ENCODE results near the gene PKLR. TPM values are rescaled to one million over a fixed set of nuclear protein-coding genes. Genes with fewer than 3 reads are reported as not detected.

PKLR gene
- total and polyA plus RNA-seq, 2 donors (not counting 3 experiments of a cell fraction or from before 2014, with no cell fraction given), result not detected

DNA sequence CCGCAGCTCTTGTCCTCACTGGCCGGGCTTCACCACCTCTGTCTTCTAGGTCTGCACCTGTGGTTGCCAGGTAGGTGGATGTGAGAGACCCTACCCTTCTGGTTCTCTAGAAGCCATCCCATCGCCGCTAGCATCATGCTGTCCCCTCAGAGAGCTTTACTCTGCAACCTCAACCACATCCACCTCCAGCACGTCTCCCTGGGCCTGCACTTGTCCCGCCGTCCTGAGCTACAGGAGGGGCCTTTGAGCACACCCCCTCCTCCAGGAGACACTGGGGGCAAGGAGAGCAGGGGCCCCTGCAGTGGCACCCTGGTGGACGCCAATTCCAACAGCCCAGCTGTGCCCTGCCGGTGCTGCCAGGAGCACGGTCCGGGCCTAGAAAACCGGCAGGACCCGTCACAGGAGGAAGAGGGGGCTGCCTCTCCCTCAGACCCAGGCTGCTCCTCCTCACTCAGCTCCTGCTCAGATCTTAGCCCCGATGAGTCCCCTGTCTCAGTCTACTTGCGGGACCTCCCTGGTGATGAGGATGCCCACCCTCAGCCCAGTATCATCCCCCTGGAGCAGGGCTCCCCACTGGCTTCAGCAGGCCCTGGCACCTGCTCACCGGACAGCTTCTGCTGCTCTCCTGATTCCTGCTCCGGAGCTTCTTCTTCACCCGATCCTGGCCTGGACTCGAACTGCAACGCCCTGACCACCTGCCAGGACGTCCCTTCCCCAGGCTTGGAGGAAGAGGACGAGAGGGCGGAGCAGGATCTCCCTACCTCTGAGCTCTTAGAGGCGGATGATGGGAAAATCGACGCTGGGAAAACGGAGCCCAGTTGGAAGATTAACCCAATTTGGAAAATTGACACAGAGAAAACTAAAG lies 20.6 kb upstream of the PKLR start:
- no peaks in the 10 kb centered on the region for H3K9me1 ChIP-seq (replicated peaks; ENCODE audit: control insufficient read depth, extremely low read depth, insufficient read depth, low read length)
- dilution Hi-C loops (cut with MboI; ENCODE audit: extremely low pct_ligation_motif_present, low sequenced_read_pairs), result no loop called here
- H3K9me3 ChIP-seq (replicated peaks; ENCODE audit: control insufficient read depth, insufficient read depth, low read length), result no peaks in the 10 kb centered on the region
- H3K27ac ChIP-seq (ENCODE audit: insufficient read depth, low read depth, low read length), result no peak overlapping the region
- H3K36me3 ChIP-seq (ENCODE audit: control insufficient read depth in 2 of 2, extremely low read depth in 1 of 2, insufficient read depth in 2 of 2, low read length in 2 of 2), result peaks cover 15 to 24% of the 10 kb centered on the region in 2 experiments
- no peaks in the 10 kb centered on the region for H4K20me1 ChIP-seq (replicated peaks; ENCODE audit: control insufficient read depth, extremely low read depth, insufficient read depth, low read length)
- CTCF ChIA-PET, result interaction anchor here (0.8 to 7.2 kb wide), 11 partner anchors 14 to 275 kb away, joined by 3 to 115 read pairs (median 3); partner anchors contain the start of genes CLK2 and FDPS
- no peaks in the 10 kb centered on the region for H3K27me3 ChIP-seq (ENCODE audit: control insufficient read depth in 2 of 2, insufficient read depth in 2 of 2, low read length in 2 of 2)
- H3K4me1 ChIP-seq (ENCODE audit: control insufficient read depth, extremely low read depth, insufficient read depth, low read length), result peaks cover 41% of the 10 kb centered on the region
- H3K4me2 ChIP-seq (ENCODE audit: insufficient read depth, low read length), result peak overlapping the region; percentile 48
- POLR2A ChIA-PET, result interaction anchor here (0.9 to 2.6 kb wide), 4 partner anchors 14 to 71 kb away, joined by 3 to 12 read pairs (median 6); partner anchors contain the start of genes CLK2 and FDPS
- peak overlapping the region in 2 of 3 experiments; percentile 18 to 76 for H3K4me3 ChIP-seq (replicated peaks in 1 of 3; ENCODE audit: insufficient read depth in 1 of 3, low read depth in 1 of 3, low read length in 3 of 3)
- H2AFZ ChIP-seq (ENCODE audit: low read depth, low read length), result no peak overlapping the region
- H3K9ac ChIP-seq (replicated peaks; ENCODE audit: extremely low read depth, insufficient read depth, low read length), result no peak overlapping the region
- intact Hi-C loops (cut with micrococcal nuclease), result loop anchor here (5.0 kb wide), 1 partner anchor 325 kb away; no protein-coding TSS in a partner anchor
- FAIRE-seq, result no peak
- no peaks in the 10 kb centered on the region for H3K79me2 ChIP-seq (ENCODE audit: control insufficient read depth, insufficient read depth, low read length)
- peak; percentile 11 for DNase-seq (ENCODE audit: low read depth, low spot score)
- TSS peak; percentile 24 for BruUV-seq (replicated peaks)
- TF ChIP-seq JUN (IDR thresholded peaks at IDR 0.05; ENCODE audit: borderline replicate concordance, insufficient read depth, insufficient read length, low read depth) (no peak), GATA2 (IDR thresholded peaks at IDR 0.05; ENCODE audit: insufficient read depth, insufficient read length, low read depth, low read length) (no peak), POLR2AphosphoS5 (IDR thresholded peaks at IDR 0.05; ENCODE audit: insufficient read depth, low read depth, low read length) (no peak), POLR2A (IDR thresholded peaks at IDR 0.05; ENCODE audit: low read depth, low read length) (no peak)
- TF ChIP-seq, protein P1, sequence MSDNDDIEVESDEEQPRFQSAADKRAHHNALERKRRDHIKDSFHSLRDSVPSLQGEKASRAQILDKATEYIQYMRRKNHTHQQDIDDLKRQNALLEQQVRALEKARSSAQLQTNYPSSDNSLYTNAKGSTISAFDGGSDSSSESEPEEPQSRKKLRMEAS (IDR thresholded peaks at IDR 0.05; ENCODE audit: insufficient read depth, insufficient read length), result no peak
